GM12874 (cell line): Measurements from ENCODE around the gene BMF.

Experiments
- CTCF ChIP-seq: IDR thresholded peaks from 2 replicates; pipeline ENCODE4 v1.5.1; 2011; ENCODE audit warnings: low read depth, mild to moderate bottlenecking, control low read depth, low read length, moderate library complexity; ENCODE audit not compliant: insufficient read depth

The BMF gene

GRCh38 chr15:40062816-40063562 is 45.7 kb downstream of the BMF start:
- no peak for TF ChIP-seq CTCF

GRCh38 chr15:40061212-40061901 is 47.3 kb downstream of the BMF start:
- no peak for TF ChIP-seq CTCF

GRCh38 chr15:40060236-40060961 is 48.3 kb downstream of the BMF start:
- TF ChIP-seq CTCF: no peak

GRCh38 chr15:40059821-40060220 is 48.9 kb downstream of the BMF start:
- TF ChIP-seq CTCF: no peak

GRCh38 chr15:40058476-40059140 is 50.1 kb downstream of the BMF start:
- no peak for TF ChIP-seq CTCF

- no peak for TF ChIP-seq CTCF
Measured at GRCh38 chr15:40055576-40056293, 52.9 kb downstream of the BMF start.
